22Rv1 (cell line): ENCODE results near the gene SLFN12L.

ENCODE experiments used
- H3K27ac ChIP-seq: fragments of 450-650 bp; 2 replicates; pipeline ENCODE4 v1.5.1; 2017
- ZFX ChIP-seq: fragments of 450-650 bp; IDR thresholded peaks from 2 replicates; pipeline ENCODE4 v1.6.1; 2017; ENCODE audit warnings: antibody characterized with exemption, borderline replicate concordance
- TF ChIP-seq, protein P1 (sequence below): fragments of 450-650 bp; IDR thresholded peaks from 2 replicates; pipeline ENCODE4 v1.5.1; 2017; ENCODE audit warnings: mild to moderate bottlenecking

Gene SLFN12L

DNA sequence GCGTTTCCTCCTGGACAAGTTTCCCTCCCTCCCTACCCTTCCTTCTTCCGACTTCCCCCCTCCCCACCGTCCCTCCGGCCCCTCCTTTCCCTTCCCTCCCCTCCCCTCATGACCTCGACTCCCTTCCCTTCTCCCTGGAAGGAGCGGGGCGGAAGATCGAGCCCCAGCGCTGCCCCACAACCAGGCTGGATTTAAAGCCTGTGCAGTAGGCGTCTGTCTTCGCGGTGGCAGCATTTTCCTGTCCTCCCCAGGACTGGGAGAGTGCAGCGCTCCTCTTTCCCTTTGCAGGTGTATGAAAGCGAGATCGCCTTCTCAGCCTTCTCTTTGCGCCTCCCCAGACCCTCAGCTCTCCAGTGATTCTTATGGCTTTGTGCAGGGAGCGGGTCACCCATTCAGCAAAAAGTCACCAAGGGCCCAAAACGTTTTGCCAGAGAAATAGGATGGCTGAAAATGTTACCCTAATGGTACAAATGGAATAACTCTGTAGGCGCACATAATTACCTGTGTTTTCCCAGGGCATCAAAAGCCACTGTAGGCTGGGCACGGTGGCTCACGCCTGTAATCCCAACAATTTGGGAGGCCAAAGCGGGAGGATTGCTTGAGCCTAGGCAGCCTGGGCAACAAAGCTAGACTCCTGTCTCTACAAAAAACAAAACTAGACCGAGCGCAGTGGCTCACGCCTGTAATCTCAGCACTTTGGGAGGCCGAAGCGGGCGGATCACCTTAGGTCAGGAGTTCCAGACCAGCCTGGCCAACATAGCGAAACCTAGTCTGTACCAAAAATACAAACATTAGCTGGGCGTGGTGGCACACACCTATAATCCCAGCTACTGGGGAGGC is 40.8 kb downstream of the SLFN12L start:
- TF ChIP-seq ZFX: no peak
- TF ChIP-seq, protein P1, sequence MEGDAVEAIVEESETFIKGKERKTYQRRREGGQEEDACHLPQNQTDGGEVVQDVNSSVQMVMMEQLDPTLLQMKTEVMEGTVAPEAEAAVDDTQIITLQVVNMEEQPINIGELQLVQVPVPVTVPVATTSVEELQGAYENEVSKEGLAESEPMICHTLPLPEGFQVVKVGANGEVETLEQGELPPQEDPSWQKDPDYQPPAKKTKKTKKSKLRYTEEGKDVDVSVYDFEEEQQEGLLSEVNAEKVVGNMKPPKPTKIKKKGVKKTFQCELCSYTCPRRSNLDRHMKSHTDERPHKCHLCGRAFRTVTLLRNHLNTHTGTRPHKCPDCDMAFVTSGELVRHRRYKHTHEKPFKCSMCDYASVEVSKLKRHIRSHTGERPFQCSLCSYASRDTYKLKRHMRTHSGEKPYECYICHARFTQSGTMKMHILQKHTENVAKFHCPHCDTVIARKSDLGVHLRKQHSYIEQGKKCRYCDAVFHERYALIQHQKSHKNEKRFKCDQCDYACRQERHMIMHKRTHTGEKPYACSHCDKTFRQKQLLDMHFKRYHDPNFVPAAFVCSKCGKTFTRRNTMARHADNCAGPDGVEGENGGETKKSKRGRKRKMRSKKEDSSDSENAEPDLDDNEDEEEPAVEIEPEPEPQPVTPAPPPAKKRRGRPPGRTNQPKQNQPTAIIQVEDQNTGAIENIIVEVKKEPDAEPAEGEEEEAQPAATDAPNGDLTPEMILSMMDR: no peak

DNA sequence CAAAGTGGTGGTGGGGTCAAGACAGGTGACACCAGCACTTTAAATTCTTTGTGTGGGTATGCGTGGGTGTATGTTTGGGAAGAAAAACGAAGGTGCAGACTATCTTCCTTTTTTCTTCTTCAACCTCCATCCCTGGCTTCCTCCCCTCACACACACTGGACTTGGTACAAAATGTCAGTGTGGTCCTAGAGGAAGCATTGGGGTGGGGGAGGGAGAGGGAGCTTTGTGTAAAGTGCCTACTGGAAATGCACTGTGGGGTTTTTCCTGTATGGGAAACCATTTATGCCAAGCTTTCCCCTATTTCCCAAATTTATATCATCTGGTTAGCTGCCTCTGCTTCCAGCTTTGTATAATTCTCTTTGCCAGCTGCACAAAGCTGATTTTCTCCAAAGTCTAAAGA is 44.4 kb downstream of the SLFN12L start:
- TF ChIP-seq ZFX: no peak
- TF ChIP-seq, protein P1: no peak
- H3K27ac ChIP-seq: no peak overlapping the region

More for the DNA sequence above, 40.8 kb downstream of the SLFN12L start:
- H3K27ac ChIP-seq: no peak overlapping the region

DNA sequence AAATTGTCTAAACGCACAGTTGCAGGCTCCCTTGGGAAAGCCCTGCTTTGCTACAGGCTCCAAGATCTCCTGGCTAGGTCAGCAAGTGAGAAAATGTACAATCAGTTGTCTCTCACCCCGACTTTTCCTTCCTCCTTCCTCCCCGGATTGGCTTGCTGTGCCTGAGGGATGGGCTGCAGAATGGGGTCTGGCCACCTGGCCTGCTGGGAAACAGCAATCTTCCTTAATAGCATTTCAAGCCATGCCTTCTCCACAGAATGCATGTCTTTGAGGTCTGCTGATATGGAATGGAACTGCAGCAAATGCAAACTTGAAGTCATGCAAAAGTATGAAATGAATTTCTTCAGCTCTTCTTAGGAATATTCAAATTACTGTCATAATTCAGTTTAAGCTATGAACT is 46.1 kb downstream of the SLFN12L start:
- TF ChIP-seq ZFX: no peak
- TF ChIP-seq, protein P1: no peak
- no peak overlapping the region for H3K27ac ChIP-seq

DNA sequence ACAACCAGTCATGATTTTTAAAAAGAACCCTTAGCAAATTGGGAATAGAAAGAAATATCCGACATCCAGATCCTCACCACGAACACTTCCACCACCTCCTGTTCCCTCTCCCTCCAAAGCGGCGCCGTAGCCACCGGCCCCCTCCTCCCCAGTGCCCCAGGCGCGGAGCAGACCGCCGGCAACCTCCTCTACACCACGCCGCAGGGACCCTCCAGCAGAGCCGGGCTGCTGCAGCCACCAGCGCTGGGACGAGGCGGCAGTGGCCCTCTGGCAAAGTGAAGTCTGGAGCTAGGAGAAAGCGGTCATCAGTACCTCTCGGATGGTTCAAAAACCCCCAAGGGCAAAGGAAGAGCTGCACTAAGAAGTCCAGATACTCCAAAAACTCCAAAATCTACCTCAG is 47.5 kb downstream of the SLFN12L start:
- no peak overlapping the region for H3K27ac ChIP-seq
- TF ChIP-seq, protein P1: no peak
- no peak for TF ChIP-seq ZFX

DNA sequence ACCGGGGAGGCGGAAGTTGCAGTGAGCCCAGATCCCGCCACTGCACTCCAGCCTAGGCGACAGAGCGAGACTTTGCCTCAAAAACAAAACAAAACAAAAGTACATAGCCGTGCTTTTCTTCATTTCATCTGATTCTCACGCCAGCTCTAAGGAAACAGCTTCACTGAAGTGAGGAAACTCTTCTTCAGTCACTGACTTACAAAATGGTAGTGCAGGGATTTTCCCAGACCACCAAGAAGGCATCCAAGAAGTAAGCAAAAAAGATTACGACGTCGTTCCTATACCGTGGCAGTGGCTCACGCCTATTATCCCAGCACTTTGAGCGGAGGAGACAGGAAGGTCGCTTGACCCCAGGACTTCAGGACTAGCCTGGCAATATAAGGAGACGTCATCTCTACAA is 48.5 kb downstream of the SLFN12L start:
- H3K27ac ChIP-seq: no peak overlapping the region
- TF ChIP-seq, protein P1: no peak
- TF ChIP-seq ZFX: no peak

DNA sequence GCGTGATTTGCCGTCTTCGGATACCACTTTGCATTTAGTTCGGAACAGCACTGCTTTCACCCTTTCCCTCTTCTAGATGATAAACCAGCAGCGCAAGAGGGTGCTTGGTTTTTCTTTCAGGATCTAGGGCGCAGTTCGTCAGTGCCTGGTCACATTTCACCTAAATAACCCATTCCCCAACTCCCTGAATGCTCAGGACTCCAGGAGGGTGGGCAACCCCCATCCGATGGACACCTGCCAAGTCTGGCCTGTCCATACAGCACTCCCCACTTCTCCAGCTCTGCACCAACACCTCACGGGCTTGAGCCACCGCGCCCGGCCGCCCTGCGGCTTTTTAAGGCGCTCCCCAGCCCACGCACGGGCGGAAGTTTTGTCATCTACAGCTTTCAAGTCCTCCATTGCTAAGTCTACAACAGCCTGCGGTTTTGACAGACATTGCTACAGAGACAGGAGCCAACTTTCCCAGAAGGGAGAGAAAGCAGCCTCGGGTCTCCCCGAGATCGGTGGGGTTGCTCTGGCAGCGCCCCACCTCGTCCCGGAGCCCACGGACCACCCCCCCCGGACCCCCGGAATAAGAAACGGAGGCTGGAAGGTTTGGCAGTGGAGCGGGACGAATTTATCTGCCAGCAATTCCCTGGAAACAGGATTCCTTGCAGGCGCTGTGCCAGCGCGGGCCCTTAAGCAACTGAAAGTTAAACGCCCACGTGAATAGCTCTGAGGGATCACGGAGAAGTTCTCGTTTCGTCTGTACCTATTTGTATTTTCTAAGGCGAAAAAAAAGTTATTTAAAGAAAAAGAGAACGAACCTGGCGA is 50.4 kb downstream of the SLFN12L start:
- H3K27ac ChIP-seq: no peak overlapping the region
- TF ChIP-seq ZFX: no peak
- TF ChIP-seq, protein P1: no peak

DNA sequence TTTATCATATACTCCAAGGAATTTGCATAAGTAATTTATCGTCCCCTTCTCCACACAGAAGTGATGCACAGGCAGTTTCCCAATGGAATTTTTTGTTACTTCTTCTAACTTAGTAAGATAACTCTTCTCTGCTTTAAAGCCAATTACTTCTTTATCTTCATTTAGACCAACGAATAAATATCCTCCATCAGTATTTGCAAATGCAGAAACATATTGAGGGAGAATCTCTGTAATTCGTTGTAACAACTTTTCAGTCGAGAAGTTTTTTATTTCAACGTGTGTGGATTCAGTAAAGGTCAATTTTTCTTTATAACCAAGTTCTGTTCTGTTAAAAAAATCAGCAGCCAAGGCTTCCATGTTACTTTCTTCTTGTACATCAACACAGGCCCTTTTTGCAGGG is 58.2 kb downstream of the SLFN12L start:
- H3K27ac ChIP-seq: no peak overlapping the region
- TF ChIP-seq, protein P1: no peak
- TF ChIP-seq ZFX: no peak
